K562 (cell line): Measurements from ENCODE around the gene SLC12A3. TPM values are rescaled to one million over a fixed set of nuclear protein-coding genes. Genes with fewer than 3 reads are reported as not detected.

Experiments
- ATAC-seq: fragments of 200-7000 bp; cut with Tn5 transposase; 3 replicates; pipeline ENCODE4 v1.9.1; 2020; ENCODE audit warnings: moderate library complexity
- BruUV-seq: library from RNA; stranded (reverse); fragments of 400-500 nt; replicated peaks from 2 replicates; lab custom pipeline; 2021; lab: Mats Ljungman, UMichigan
- CTCF ChIA-PET: fragments of 300-600 bp; formaldehyde crosslinking; extraction: SDS; loops from one replicate; lab custom pipeline; 2021; ENCODE audit warnings: low intra/inter-chr PET ratio; lab: Yijun Ruan, JAX
- POLR2A ChIA-PET: fragments of 300-600, 350-650 bp; sonication (Branson Sonifier 250); formaldehyde crosslinking; extraction: SDS; loops from one replicate; lab custom pipeline; 2021; ENCODE audit warnings: antibody characterized with exemption, inconsistent platforms; lab: Yijun Ruan, JAX
- DNase-seq, 4 experiments: peaks; one replicate each; pipeline versions ENCODE4 v3.0.0 to v3.0.0-alpha.2; 2011 to 2018; ENCODE audit warnings: low spot score in 3 of 4, mixed read lengths in 3 of 4; ENCODE audit errors: extremely low read depth in 1 of 4
- FAIRE-seq: peaks from 2 replicates; lab custom pipeline; 2011; peaks lifted over from hg19 to GRCh38; lab: Jason Lieb, UNC
- H2AFZ ChIP-seq: 2 replicates; pipeline ENCODE4 v1.6.0; 2011; ENCODE audit warnings: low read depth, low read length, control low read depth, inconsistent platforms
- H3K27ac ChIP-seq: fragments of 200-600 bp; 3 replicates; pipeline ENCODE4 v1.8.0; 2011; ENCODE audit warnings: low read depth, mild to moderate bottlenecking, control low read depth, inconsistent platforms, low read length, moderate library complexity, mixed read lengths; ENCODE audit errors: extremely low read depth
- H3K27me3 ChIP-seq, 2 experiments: fragments of 300-600 bp in 1 of 2; 2 replicates in 1 of 2; 3 replicates in 1 of 2; pipeline versions ENCODE4 v1.6.0 to v1.8.0; 2011; ENCODE audit warnings: inconsistent platforms in 2 of 2, low read length in 2 of 2, mild to moderate bottlenecking in 1 of 2, mixed read lengths in 1 of 2, moderate library complexity in 1 of 2; ENCODE audit not compliant: control insufficient read depth in 2 of 2, insufficient read depth in 2 of 2
- H3K36me3 ChIP-seq: fragments of 300-600 bp; 3 replicates; pipeline ENCODE4 v1.8.0; 2011; ENCODE audit warnings: mild to moderate bottlenecking, low read length, inconsistent platforms; ENCODE audit not compliant: control insufficient read depth, insufficient read depth
- H3K4me1 ChIP-seq, 2 experiments: fragments of 200-600 bp in 1 of 2; replicated peaks in 1 of 2; 2 replicates in 1 of 2; 3 replicates in 1 of 2; pipeline versions ENCODE4 v1.5.1 to v1.8.0; 2011; ENCODE audit warnings: inconsistent platforms in 2 of 2, low read length in 2 of 2, mild to moderate bottlenecking in 1 of 2, mixed read lengths in 1 of 2, moderate library complexity in 1 of 2; ENCODE audit not compliant: control insufficient read depth in 2 of 2, insufficient read depth in 2 of 2
- H3K4me2 ChIP-seq: 2 replicates; pipeline ENCODE4 v1.6.1; 2011; ENCODE audit warnings: low read length, control low read depth, inconsistent platforms, mixed read lengths; ENCODE audit not compliant: insufficient read depth
- H3K4me3 ChIP-seq: fragments of 200-600 bp; sonication (generic), shearing (Covaris generic); 2 replicates; pipeline ENCODE4 v1.5.1; 2016; ENCODE audit warnings: control low read depth, inconsistent platforms
- H3K79me2 ChIP-seq: fragments of 200-600 bp; 3 replicates; pipeline ENCODE4 v1.8.0; 2011; ENCODE audit warnings: low read length, inconsistent platforms; ENCODE audit not compliant: control insufficient read depth, insufficient read depth
- H3K9ac ChIP-seq, 2 experiments: 2 replicates each; pipeline versions ENCODE4 v1.6.0 to v1.6.1; 2011; ENCODE audit warnings: low read depth in 2 of 2, low read length in 2 of 2, control low read depth in 1 of 2, inconsistent platforms in 1 of 2, mild to moderate bottlenecking in 1 of 2, mixed read lengths in 1 of 2; ENCODE audit not compliant: insufficient read depth in 1 of 2
- H3K9me1 ChIP-seq: one replicate; pipeline ENCODE4 v1.6.0; 2011; ENCODE audit warnings: inconsistent platforms, mild to moderate bottlenecking, low read length, moderate library complexity; ENCODE audit not compliant: control insufficient read depth, insufficient read depth
- H3K9me3 ChIP-seq: replicated peaks from 2 replicates; pipeline ENCODE4 v1.5.1; 2011; ENCODE audit warnings: low read depth, low read length, inconsistent platforms; ENCODE audit not compliant: control insufficient read depth, insufficient read depth
- H4K20me1 ChIP-seq: replicated peaks from 2 replicates; pipeline ENCODE4 v1.6.1; 2011; ENCODE audit warnings: low read length, inconsistent platforms, mixed read lengths; ENCODE audit not compliant: control insufficient read depth, insufficient read depth
- KDM2B ChIP-seq: fragments of 250-450 bp; sonication (Bioruptor Pico); IDR thresholded peaks from 2 replicates; pipeline ENCODE4 v1.8.0; 2021; ENCODE audit warnings: mild to moderate bottlenecking, moderate library complexity
- NR2C2 ChIP-seq, 2 experiments: fragments of 200-800 bp in 1 of 2; sonication (Bioruptor generic) in 1 of 2; sonication (generic) in 1 of 2; formaldehyde crosslinking in 1 of 2; IDR thresholded peaks; 2 replicates each; pipeline versions ENCODE4 v1.6.1 to v1.8.0; 2016 to 2022; ENCODE audit warnings: mild to moderate bottlenecking in 1 of 2, missing compliant biosample characterization in 1 of 2, missing genetic modification characterization in 1 of 2, missing genetic modification reagents in 1 of 2
- PHF21A ChIP-seq: fragments of 450-650 bp; IDR thresholded peaks from 2 replicates; pipeline ENCODE4 v1.6.1; 2017; ENCODE audit warnings: low read depth, borderline replicate concordance
- PRMT5 ChIP-seq: sonication (generic); formaldehyde crosslinking; IDR thresholded peaks from 2 replicates; pipeline ENCODE4 v1.5.0; 2020; ENCODE audit warnings: missing genetic modification reagents
- RBM15 ChIP-seq: fragments of 200-400 bp; formaldehyde crosslinking; IDR thresholded peaks from 2 replicates; pipeline ENCODE4 v1.6.1; 2018; ENCODE audit warnings: mild to moderate bottlenecking, low read length, moderate library complexity; ENCODE audit not compliant: insufficient read depth
- TBP ChIP-seq: optimal IDR thresholded peaks from 2 replicates; pipeline ENCODE3; 2011; ENCODE audit warnings: low read depth, low read length, improper control_type of control experiment
- TEAD1 ChIP-seq, 2 experiments: fragments of 450-650 bp in 1 of 2; sonication (generic) in 1 of 2; formaldehyde crosslinking; IDR thresholded peaks; 2 replicates each; pipeline versions ENCODE4 v1.4.0 to v1.8.0; 2020 to 2022; ENCODE audit warnings: mild to moderate bottlenecking in 2 of 2, missing genetic modification reagents in 1 of 2
- ZNF282 ChIP-seq: sonication (generic); formaldehyde crosslinking; IDR thresholded peaks from 2 replicates; pipeline ENCODE4 v1.8.1; 2023; ENCODE audit warnings: missing genetic modification reagents
- ZNF778 ChIP-seq: fragments of 450-650 bp; formaldehyde crosslinking; IDR thresholded peaks from 2 replicates; pipeline ENCODE4 v1.4.0; 2020; ENCODE audit warnings: mild to moderate bottlenecking, moderate library complexity
- ZNF780A ChIP-seq: fragments of 250-450 bp; sonication (Bioruptor Pico); IDR thresholded peaks from 2 replicates; pipeline ENCODE4 v1.5.0; 2021; ENCODE audit warnings: mild to moderate bottlenecking
- WGBS: fragments of 100-300 bp; shearing (Covaris generic); methylation state at CpG from one replicate; pipeline ENCODE4 v1.1.6; 2016; ENCODE audit warnings: low coverage, mixed read lengths; ENCODE audit not compliant: insufficient coverage; ENCODE audit errors: missing lambda C conversion rate; 5-methylcytosine and 5-hydroxymethylcytosine counted together
- in situ Hi-C: fragments of 300-500 bp; cut with MboI; formaldehyde crosslinking; loops from 4 replicates; pipeline ENCODE4 v1.15.0; 2018; ENCODE audit warnings: inconsistent platforms, mixed read lengths
- intact Hi-C: fragments of 100-400 bp; cut with micrococcal nuclease; formaldehyde crosslinking; loops from 2 replicates; pipeline ENCODE4 v1.14.2; 2022
- polyA plus RNA-seq, 8 experiments: library from polyadenylated mRNA; depleted of rRNA in 4 of 8; stranded (reverse) in 5 of 8; unstranded in 3 of 8; fragments of >200 nt; fragmentation: Nextera tagmentation in 2 of 8; fragmentation: Illumina TruSeq in 1 of 8; extraction: Ambion mirVana in 2 of 8; extraction: Trizol in 1 of 8; gene quantifications; 2 replicates each; pipeline versions ENCODE4 v1.2.1 to v1.2.3, GENCODE V29; 2011 to 2014; ENCODE audit warnings: inconsistent platforms in 1 of 8, missing spikeins in 1 of 8
- total RNA-seq, 7 experiments: library from RNA; depleted of rRNA in 6 of 7; stranded (reverse); fragments of >200 nt in 6 of 7; fragmentation: Illumina TruSeq in 2 of 7; extraction: Trizol in 2 of 7; gene quantifications; 2 replicates each; pipeline versions ENCODE4 v1.2.1 to v1.2.3, GENCODE V29; 2011 to 2021; ENCODE audit warnings: low replicate concordance in 1 of 7
- TF ChIP-seq, protein P1 (sequence below): fragments of 250-450 bp; sonication (Bioruptor Pico); IDR thresholded peaks from 2 replicates; pipeline ENCODE4 v1.9.0; 2021; ENCODE audit warnings: mild to moderate bottlenecking, inconsistent platforms
- TF ChIP-seq, protein P2 (sequence below), 2 experiments: fragments of 450-650 bp in 1 of 2; sonication (generic) in 1 of 2; formaldehyde crosslinking; conservative IDR thresholded peaks; 2 replicates each; pipeline versions ENCODE4 v1.4.0 to v1.8.1; 2020 to 2022; ENCODE audit warnings: mild to moderate bottlenecking in 1 of 2, missing genetic modification reagents in 1 of 2
- TF ChIP-seq, protein P3 (sequence below): fragments of 450-650 bp; formaldehyde crosslinking; IDR thresholded peaks from 2 replicates; pipeline ENCODE4 v1.4.0; 2022; ENCODE audit warnings: missing genetic modification characterization
- TF ChIP-seq, protein P4 (sequence below), 2 experiments: fragments of 250-450 bp in 1 of 2; fragments of 450-650 bp in 1 of 2; sonication (Bioruptor Pico) in 1 of 2; IDR thresholded peaks; 2 replicates each; pipeline versions ENCODE4 v1.6.1 to v1.8.0; 2016 to 2021; ENCODE audit warnings: mild to moderate bottlenecking in 2 of 2, moderate library complexity in 2 of 2, missing compliant biosample characterization in 1 of 2, missing genetic modification characterization in 1 of 2
- TF ChIP-seq, protein P5 (sequence below): fragments of 150-350 bp; conservative IDR thresholded peaks from 2 replicates; pipeline ENCODE4 v1.6.1; 2014; ENCODE audit warnings: low read length

The SLC12A3 gene
- total and polyA plus RNA-seq, 9 of the 15 experiments (the other 6 are each of a cell fraction or from before 2014, with no cell fraction given) = not detected

DNA sequence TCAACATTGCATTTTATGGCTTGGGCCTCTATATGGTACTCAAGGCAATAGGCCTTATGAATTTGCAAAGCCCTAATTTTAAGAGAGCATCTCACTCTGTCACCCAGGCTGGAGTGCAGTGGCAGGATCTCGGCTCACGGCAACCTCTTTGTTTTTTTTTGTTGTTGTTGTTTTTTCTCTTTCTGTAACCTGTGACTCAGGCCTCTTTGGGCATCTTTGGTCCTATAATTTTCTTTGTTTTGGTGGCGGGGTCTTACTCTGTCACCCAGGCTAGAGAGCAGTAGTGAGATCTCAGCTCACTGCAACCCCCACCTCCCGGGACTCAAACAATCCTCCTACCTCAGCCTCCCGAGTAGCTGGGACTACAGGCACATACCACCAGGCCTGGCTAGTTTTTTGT is 45.1 kb downstream of the SLC12A3 start:
- FAIRE-seq (no peak), ATAC-seq (no peak), DNase-seq (no peak)
- no TSS peak for BruUV-seq
- Histone ChIP-seq H3K4me1 (no peaks in the 10 kb centered on the region), H3K9me3 (no peaks in the 10 kb centered on the region), H2AFZ (no peak overlapping the region), H3K9ac (no peak overlapping the region), H3K9me1 (peaks cover 5% of the 10 kb centered on the region), H3K4me3 (no peak overlapping the region), H3K36me3 (no peaks in the 10 kb centered on the region), H3K27me3 (peaks cover 39 to 58% of the 10 kb centered on the region in 2 experiments), H3K4me2 (no peak overlapping the region), H4K20me1 (no peaks in the 10 kb centered on the region), H3K27ac (no peak overlapping the region), H3K79me2 (no peaks in the 10 kb centered on the region)
- intact Hi-C loops (no loop called here), in situ Hi-C loops (no loop called here)
- 7% methylated on average over 5 of the region's 5 CpGs for WGBS
- POLR2A ChIA-PET = interaction anchor here (1.2 to 4.5 kb wide), 4 partner anchors 10 to 35 kb away, joined by 3 to 40 read pairs (median 6); partner anchors contain the start of gene HERPUD1
- CTCF ChIA-PET = no interaction called here
- TF ChIP-seq NR2C2 (CRISPR knock-in tag; IDR thresholded peaks at IDR 0.05) (no peak), NR2C2 (tag; IDR thresholded peaks at IDR 0.05) (no peak), PRMT5 (CRISPR knock-in tag) (no peak), PHF21A (no peak), ZNF780A (no peak), ZNF282 (CRISPR knock-in tag) (no peak), TEAD1 (CRISPR knock-in tag; IDR thresholded peaks at IDR 0.05) (no peak), ZNF778 (CRISPR knock-in tag) (no peak), TBP (no peak), KDM2B (no peak), RBM15 (no peak)
- TF ChIP-seq, protein P1, sequence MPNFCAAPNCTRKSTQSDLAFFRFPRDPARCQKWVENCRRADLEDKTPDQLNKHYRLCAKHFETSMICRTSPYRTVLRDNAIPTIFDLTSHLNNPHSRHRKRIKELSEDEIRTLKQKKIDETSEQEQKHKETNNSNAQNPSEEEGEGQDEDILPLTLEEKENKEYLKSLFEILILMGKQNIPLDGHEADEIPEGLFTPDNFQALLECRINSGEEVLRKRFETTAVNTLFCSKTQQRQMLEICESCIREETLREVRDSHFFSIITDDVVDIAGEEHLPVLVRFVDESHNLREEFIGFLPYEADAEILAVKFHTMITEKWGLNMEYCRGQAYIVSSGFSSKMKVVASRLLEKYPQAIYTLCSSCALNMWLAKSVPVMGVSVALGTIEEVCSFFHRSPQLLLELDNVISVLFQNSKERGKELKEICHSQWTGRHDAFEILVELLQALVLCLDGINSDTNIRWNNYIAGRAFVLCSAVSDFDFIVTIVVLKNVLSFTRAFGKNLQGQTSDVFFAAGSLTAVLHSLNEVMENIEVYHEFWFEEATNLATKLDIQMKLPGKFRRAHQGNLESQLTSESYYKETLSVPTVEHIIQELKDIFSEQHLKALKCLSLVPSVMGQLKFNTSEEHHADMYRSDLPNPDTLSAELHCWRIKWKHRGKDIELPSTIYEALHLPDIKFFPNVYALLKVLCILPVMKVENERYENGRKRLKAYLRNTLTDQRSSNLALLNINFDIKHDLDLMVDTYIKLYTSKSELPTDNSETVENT (CRISPR knock-in tag) = no peak
- TF ChIP-seq, protein P2, sequence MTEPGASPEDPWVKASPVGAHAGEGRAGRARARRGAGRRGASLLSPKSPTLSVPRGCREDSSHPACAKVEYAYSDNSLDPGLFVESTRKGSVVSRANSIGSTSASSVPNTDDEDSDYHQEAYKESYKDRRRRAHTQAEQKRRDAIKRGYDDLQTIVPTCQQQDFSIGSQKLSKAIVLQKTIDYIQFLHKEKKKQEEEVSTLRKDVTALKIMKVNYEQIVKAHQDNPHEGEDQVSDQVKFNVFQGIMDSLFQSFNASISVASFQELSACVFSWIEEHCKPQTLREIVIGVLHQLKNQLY (CRISPR knock-in tag; conservative IDR thresholded peaks at IDR 0.05) = no peak
- TF ChIP-seq, protein P3, sequence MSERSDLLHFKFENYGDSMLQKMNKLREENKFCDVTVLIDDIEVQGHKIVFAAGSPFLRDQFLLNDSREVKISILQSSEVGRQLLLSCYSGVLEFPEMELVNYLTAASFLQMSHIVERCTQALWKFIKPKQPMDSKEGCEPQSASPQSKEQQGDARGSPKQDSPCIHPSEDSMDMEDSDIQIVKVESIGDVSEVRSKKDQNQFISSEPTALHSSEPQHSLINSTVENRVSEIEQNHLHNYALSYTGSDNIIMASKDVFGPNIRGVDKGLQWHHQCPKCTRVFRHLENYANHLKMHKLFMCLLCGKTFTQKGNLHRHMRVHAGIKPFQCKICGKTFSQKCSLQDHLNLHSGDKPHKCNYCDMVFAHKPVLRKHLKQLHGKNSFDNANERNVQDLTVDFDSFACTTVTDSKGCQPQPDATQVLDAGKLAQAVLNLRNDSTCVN = no peak
- TF ChIP-seq, protein P4, sequence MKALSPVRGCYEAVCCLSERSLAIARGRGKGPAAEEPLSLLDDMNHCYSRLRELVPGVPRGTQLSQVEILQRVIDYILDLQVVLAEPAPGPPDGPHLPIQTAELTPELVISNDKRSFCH (CRISPR knock-in tag; IDR thresholded peaks at IDR 0.05) = no peak
- TF ChIP-seq, protein P4 (tag; IDR thresholded peaks at IDR 0.05) = no peak
- TF ChIP-seq, protein P5, sequence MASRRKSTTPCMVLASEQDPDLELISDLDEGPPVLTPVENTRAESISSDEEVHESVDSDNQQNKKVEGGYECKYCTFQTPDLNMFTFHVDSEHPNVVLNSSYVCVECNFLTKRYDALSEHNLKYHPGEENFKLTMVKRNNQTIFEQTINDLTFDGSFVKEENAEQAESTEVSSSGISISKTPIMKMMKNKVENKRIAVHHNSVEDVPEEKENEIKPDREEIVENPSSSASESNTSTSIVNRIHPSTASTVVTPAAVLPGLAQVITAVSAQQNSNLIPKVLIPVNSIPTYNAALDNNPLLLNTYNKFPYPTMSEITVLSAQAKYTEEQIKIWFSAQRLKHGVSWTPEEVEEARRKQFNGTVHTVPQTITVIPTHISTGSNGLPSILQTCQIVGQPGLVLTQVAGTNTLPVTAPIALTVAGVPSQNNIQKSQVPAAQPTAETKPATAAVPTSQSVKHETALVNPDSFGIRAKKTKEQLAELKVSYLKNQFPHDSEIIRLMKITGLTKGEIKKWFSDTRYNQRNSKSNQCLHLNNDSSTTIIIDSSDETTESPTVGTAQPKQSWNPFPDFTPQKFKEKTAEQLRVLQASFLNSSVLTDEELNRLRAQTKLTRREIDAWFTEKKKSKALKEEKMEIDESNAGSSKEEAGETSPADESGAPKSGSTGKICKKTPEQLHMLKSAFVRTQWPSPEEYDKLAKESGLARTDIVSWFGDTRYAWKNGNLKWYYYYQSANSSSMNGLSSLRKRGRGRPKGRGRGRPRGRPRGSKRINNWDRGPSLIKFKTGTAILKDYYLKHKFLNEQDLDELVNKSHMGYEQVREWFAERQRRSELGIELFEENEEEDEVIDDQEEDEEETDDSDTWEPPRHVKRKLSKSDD = no peak
